Fibroblast of skin of right biceps (primary cell): ENCODE data around the gene GPR4.

Experiments
- DNase-seq: peaks from one replicate; pipeline ENCODE4 v3.0.0-alpha.2; 2013

Gene GPR4

DNA sequence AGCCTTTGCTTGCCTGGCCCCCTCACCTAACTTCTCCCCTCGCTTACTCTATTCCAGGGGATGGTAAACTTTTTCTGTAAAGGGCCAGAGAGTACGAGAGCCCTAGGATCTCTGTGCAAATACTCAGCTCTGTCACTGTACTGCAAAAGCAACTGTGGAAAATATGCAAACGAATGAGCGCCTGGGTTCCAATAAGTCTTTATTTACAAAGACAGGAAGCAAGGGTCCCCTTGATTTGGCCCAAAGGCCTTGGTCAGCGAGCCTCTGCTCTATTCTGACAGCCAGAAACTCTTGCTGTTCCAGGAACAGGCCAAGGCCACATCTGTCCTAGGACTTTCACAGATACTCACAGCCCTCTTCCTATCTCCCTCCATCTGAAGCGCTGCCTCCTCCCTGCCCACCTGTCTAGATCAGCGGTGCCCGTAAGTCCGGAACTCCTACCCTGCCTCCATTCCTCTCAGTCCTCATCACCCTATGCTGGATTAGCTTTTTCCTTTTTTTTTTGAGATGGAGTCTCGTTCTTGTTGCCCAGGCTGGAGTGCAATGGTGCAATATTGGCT lies 54.7 kb downstream of the GPR4 start:
- DNase-seq, result no peak

DNA sequence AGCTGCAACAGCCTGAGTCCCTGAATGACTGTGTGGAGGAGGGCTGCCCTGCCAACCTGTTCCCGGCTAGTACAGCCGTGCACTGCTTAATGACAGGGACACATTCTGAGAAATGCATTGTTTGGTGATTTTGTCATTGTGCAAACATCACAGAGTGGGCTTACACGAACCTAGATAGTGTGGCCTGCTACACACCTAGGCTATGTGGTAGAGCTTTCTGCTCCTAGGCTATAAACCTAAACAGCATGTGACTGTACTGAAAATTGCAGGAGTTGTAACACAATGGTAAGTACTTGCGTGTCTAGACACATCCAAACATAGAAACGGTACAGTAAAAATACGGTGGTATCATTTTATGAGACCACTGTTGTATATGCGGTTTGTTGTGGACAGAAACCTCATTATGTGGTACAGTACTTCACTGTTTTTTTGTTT lies 59.8 kb downstream of the GPR4 start:
- DNase-seq, result no peak
